Measurements from ENCODE around the gene LRP1B. TPM values are rescaled to one million over a fixed set of nuclear protein-coding genes. Genes with fewer than 3 reads are reported as not detected.

The LRP1B gene
- total RNA-seq, 1 donor from 2014 or later: 71.4 TPM

GRCh38 chr2:141508806-141509595, 621.8 kb downstream of the LRP1B start:
- DNase-seq: no peak

GRCh38 chr2:141508086-141508752, 622.6 kb downstream of the LRP1B start:
- DNase-seq: no peak

GRCh38 chr2:141506135-141506534, 624.7 kb downstream of the LRP1B start:
- no peak for DNase-seq

GRCh38 chr2:141501752-141502151, 629.1 kb downstream of the LRP1B start:
- DNase-seq: no peak

GRCh38 chr2:141499123-141499522, 631.7 kb downstream of the LRP1B start:
- DNase-seq: no peak

GRCh38 chr2:141498561-141498960, 632.3 kb downstream of the LRP1B start:
- no peak for DNase-seq

GRCh38 chr2:141497272-141497671, 633.5 kb downstream of the LRP1B start:
- DNase-seq: no peak

- DNase-seq: no peak
Measured at GRCh38 chr2:141496810-141497209, 634.0 kb downstream of the LRP1B start.

- no peak for DNase-seq
Measured at GRCh38 chr2:141493936-141494335, 636.9 kb downstream of the LRP1B start.

- DNase-seq: no peak
Measured at GRCh38 chr2:141492816-141493215, 638.0 kb downstream of the LRP1B start.

- DNase-seq: no peak
Measured at GRCh38 chr2:141490886-141491285, 639.9 kb downstream of the LRP1B start.

GRCh38 chr2:141482697-141483096, 648.1 kb downstream of the LRP1B start:
- DNase-seq: no peak

GRCh38 chr2:141475801-141476200, 655.0 kb downstream of the LRP1B start:
- DNase-seq: no peak

GRCh38 chr2:141468761-141469160, 662.1 kb downstream of the LRP1B start:
- no peak for DNase-seq

GRCh38 chr2:141467331-141467730, 663.5 kb downstream of the LRP1B start:
- no peak for DNase-seq

GRCh38 chr2:141464995-141465394, 665.8 kb downstream of the LRP1B start:
- no peak for DNase-seq

GRCh38 chr2:141458351-141458750, 672.5 kb downstream of the LRP1B start:
- no peak for DNase-seq

GRCh38 chr2:141455877-141456276, 674.9 kb downstream of the LRP1B start:
- no peak for DNase-seq

- no peak for DNase-seq
Measured at GRCh38 chr2:141455211-141455826, 675.5 kb downstream of the LRP1B start.

GRCh38 chr2:141440072-141440635, 690.7 kb downstream of the LRP1B start:
- DNase-seq: no peak

- DNase-seq: no peak
Measured at GRCh38 chr2:141439524-141439923, 691.3 kb downstream of the LRP1B start.

- no peak for DNase-seq
Measured at GRCh38 chr2:141438536-141438935, 692.3 kb downstream of the LRP1B start.

- no peak for DNase-seq
Measured at GRCh38 chr2:141437521-141437920, 693.3 kb downstream of the LRP1B start.

Data from occipital lobe (tissue), 2 donors.